Peyer's patch (tissue), 4 donors: ENCODE measurements around the gene NEDD9.

ENCODE experiments used
- POLR2A ChIP-seq, 2 donors: fragments of 450-650 bp; IDR thresholded peaks; one replicate each; pipeline ENCODE4 v1.5.1; 2017; ENCODE audit warnings: antibody characterized with exemption in 2 of 2, mild to moderate bottlenecking in 2 of 2, moderate library complexity in 2 of 2
- TF ChIP-seq, protein P1 (sequence below), 6 experiments: fragments of 450-650 bp in 4 of 6; fragments of 200-600 bp in 2 of 6; sonication (generic) in 1 of 6; IDR thresholded peaks; one replicate each; pipeline ENCODE4 v1.5.1; 2017 to 2019; ENCODE audit warnings: antibody characterized with exemption in 6 of 6, mild to moderate bottlenecking in 3 of 6, moderate library complexity in 1 of 6

DNA sequence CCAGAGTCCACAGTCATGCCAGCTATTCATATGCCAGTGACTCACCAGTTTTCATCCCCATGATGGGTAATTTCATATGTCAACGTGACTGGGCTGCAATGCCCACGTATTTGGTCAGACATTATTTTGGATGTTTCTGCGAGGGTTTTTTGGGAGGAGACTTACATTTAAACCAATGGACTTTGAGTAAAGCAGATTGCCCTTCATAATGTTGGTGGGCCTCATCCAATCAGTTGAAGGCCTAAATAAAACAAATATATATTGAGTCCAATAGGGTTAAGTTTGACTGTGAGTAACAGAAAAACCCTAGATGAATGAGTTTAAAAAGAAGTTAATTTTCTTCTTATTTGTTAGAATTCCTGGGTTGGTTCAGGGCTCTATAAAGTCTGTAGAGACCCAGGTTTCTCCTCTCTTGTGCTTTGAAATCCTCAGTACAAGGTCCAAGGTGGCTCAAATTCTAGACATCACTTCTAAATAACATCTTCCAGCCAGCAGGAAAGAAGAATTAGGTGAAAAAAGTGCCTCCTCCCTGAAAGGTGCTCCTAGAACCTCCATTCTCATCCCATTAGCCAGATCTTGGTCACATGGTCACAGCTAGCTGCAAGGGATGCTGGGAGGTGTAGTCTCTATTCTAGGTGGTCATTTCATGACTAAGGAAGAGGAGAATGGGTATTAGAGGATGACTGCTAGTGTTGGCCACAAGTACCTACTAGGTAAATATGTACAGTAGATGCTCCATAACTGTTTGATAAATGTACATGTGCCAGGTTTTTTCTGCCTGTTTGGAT is 16.7 kb upstream of the NEDD9 start:
- TF ChIP-seq, protein P1, sequence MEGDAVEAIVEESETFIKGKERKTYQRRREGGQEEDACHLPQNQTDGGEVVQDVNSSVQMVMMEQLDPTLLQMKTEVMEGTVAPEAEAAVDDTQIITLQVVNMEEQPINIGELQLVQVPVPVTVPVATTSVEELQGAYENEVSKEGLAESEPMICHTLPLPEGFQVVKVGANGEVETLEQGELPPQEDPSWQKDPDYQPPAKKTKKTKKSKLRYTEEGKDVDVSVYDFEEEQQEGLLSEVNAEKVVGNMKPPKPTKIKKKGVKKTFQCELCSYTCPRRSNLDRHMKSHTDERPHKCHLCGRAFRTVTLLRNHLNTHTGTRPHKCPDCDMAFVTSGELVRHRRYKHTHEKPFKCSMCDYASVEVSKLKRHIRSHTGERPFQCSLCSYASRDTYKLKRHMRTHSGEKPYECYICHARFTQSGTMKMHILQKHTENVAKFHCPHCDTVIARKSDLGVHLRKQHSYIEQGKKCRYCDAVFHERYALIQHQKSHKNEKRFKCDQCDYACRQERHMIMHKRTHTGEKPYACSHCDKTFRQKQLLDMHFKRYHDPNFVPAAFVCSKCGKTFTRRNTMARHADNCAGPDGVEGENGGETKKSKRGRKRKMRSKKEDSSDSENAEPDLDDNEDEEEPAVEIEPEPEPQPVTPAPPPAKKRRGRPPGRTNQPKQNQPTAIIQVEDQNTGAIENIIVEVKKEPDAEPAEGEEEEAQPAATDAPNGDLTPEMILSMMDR (IDR thresholded peaks at IDR 0.05): no peak
- TF ChIP-seq POLR2A (IDR thresholded peaks at IDR 0.05): no peak
